DMS 273 (cell line): ENCODE data around the gene B4GALT2.
A peak's percentile ranks its signal among the peaks of the same experiment; 100 is the strongest.

Experiments used
- DNase-seq: peaks from one replicate; lab custom pipeline; 2025; ENCODE audit not compliant: unreplicated experiment; lab: John Stamatoyannopoulos, UW

B4GALT2 gene

DNA sequence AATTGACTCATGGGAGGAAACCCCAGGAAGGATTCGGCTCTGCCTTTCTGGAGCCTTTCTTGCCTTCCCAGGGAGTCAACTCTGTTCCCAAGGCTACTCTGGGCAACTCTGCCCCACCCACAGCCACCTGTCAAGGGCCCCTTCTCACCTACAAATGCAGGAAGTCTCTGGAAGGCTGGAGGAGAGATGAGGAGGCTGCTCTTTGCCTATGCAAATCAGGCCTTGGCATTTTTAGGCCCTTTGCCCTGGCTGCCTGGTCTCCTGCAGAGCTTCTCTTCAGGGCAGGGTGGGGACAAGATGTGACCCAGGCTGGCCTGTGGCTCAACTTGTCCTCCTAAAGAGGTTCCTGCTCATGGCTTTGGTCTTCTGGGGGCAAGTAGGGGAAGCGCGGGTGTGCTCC lies 46.8 kb downstream of the B4GALT2 start:
- DNase-seq = peak; percentile 52

DNA sequence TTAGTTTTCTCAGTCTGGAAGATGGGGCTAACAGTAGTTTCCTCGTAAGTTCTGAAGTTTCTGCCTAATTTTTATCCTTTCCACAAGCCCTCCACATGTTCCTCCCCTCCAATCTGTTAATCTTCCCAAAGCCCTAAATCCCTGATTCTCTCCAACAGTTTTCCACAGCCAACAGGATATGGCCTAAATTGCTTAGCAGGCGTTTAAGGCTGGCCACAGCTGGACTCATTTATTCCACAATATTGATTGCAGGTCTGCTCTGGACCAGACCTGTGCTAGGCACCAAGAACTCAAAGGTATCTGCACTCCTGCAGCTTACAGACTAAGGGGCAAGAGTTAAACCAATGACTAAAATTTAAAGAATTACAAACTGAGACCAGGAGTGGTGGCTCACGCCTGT lies 48.3 kb downstream of the B4GALT2 start:
- no peak for DNase-seq

DNA sequence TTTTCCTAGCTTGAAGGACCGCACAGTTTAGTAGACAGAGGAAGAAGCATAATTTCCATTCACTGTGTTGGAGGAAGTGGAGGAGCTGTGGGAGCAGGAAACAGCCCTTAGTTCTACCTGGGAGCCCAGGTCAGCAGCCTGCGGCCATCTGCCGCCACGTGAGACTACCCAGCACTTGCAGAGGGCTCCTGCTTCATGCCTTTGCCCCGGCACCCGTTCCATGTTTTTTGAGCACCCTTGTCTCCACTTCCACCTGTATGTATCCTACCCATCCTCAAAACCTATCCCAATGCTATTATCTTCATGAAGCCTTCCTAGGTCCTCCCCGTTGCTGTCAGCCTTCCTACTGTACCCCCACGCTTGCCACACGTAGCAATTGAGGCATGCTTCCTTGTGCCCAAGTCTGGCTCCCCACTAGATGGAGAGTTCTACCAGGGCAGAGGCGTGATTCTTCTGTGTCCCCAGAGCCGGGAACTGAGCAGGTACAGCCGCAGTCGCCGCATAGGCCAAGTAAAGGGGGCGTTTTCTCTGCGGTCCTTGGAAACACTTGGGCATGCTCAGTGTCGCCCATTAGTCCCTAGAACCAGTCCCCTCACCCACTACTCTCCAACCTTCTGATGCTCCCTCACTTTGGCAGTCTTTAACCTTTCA lies 50.4 kb downstream of the B4GALT2 start:
- no peak for DNase-seq

DNA sequence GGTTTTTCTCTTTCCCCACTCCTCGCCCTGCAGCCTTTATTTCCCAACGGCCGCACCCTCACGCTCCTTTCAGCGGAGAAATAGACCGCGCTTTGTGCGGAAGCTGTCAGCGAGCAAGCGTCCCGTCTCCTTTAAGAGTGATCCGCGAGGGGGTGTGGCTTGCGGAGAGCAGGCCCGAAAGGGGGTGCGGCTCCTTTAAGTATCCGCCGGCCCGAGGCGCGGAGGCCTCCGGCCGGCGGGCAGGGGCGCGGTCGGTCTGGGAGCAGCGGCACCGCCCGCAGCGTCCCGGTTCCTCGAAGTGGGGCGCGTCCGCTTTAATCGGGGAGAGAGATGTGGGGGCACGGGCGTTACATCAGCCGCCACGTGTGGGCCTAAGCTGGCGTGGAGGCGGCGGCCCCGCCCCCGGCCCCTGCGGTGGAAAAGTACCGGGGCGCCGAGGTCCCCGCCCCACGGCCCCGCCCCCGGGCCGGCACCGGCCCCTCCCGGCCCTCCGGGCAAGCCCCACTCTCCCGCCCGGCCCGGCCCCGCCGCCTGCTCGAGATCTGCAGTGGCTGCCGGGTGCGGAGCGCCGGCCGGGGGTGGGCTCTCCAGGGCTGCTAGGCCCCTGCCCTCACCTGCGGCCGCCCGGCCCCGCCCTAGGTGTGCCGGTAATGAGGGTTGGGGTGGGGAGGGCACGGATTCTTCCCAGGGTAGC lies 51.0 kb downstream of the B4GALT2 start:
- DNase-seq = peak; percentile 95

DNA sequence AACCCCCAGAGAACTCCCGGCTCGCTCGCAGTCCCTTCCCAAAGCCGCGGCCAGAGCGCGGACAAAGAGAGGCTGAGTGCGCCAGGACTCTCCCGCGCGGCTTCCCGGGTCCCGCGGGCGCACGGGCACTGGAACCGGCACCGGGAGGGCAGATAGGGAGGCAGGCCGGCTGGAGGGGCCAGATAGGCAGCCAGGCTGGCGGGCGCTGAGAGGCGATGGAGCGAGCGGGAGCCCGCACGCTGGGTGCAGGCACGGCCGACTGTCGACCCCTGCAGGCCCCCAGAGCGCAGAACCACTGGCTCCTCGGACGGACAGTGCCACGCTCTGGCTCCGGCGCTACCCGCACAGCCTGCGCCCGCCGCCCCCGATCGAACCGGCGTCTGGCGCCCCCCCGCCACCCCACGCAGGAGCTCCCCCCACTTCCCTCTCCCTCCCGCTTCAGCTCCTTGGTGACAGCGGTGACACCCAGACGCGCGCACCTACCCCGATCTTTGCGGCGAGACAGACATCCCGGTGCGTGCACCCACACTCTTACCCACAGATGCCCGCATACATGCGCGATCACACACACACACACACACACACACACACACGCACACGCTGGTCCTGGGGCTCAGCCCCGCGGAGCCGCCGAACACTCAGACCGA lies 51.7 kb downstream of the B4GALT2 start:
- DNase-seq = peak; percentile 76

DNA sequence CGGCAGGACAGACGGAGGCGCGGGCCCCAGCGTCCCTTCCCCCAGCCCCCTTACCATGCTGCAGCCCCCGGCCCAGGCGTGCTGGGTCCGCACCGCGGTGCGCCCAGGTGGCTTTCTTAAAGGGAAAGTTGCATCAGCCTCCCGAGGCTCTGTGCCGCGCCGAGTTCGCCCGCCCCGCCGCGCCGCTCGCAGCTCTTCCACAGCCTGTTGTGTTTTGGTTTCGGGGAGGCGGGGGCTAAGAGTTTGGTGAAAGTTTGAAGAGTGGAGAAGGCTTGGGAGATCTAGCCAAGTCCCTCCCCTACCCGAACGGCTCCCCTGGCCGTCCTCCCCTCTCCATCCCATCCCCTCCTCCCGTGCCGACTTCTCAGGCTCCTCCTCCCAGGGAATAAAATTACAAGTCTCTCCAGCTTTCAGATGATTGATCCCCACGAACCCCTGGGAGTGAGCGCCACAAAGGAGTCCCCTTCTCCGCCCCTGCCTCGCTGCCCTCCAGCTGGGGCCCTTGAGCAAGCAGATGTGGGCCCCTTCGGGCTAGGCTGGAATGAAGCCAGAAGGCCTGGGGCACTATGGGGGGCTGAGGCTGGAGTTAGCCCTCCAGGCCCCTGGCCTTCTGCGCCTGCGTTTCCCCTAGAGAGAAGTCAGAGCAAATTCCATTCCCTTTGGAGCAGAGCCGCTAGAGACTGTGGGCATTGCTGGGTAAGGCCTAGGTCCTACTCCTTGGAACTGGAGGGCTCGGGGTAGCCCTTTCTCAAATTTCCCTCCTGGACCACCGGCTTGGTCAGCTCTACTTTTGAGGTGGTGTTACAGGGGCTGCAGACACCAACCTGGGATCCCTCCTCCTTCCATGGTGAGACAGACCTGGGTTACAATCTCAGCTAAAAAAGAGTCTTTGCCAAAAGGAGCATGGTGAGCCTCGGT lies 52.5 kb downstream of the B4GALT2 start, which contains the start of gene SLC6A9:
TSS of gene SLC6A9 (minus strand) at position 211 of the 918 bp plus-strand sequence. CDS start 7,185 bp downstream, outside the sequence.
- DNase-seq = peak; percentile 76

DNA sequence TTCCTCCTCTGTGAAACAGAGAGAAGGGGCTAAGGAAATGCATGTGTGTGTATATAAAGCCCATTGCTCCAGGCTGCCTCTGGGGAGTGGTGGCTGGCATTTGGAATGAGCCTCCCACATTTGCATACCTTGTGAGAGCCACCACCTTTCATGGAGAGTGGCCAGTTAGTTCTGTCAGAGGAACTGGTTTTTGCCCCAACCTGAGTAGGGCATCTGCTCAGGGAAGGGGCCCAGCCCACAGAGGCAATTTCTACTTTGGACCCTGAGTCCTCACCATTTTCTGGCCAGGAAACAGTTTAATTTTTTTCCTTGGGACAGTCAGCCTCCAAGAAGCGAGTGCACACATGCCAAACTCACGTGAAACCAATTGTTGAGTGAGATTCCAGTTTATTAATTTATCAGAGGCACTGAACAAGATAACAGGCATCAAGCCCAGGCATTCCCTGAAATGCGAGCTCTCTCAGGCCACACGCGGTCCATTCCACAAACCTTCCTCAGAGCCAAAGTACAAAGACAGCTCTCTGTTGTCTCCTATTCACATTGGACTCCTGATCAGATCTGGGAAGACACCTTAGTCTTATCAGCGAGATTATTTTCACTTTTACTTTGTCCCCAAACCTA lies 53.3 kb downstream of the B4GALT2 start:
- peak; percentile 34 for DNase-seq

DNA sequence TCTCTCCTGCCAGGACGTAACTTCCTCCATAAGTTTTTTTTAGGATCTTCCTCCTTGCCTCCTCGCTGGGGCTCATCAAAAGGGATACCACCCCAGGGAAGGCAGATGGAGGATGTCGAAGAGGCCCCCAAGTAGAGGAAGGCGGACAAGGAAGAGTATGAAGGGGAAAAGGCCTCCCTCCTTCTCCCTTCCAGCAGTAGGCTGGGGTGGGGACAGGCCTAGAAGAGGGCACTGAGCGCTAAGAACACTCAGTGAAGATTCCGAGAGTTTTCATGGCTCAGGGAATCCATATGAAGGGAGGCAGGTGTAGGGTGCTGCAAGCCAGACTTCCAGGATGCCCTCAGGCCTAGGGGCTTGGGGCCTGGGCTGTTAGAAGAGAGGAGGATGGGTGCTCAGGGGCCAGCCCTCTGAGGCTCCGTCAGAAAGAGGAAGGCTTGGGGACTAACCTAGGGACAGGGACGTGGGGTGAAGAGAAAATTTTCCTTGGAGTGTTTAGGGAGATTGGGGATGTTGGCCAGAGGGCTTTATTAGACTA lies 54.1 kb downstream of the B4GALT2 start:
- no peak for DNase-seq

DNA sequence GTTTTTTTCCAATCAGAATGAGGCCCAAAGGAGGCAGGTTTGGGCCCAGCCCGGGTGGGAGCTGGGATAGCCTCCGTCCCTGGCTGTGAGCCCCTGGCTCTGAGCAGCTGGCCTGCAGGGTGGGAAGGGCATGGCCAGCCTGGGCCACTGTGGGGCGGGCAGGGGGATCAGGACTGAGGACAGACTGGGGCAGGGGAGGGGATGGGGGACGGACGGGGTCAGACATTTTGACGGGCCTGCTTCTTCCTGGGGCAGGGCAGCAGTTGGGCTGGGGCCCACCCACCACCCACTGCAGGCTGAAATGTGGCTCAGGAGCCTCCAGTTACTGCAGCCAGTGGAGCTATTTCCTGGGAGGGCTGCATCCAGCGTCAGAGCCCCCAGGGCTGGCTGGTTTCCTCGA lies 54.7 kb downstream of the B4GALT2 start:
- DNase-seq = no peak

DNA sequence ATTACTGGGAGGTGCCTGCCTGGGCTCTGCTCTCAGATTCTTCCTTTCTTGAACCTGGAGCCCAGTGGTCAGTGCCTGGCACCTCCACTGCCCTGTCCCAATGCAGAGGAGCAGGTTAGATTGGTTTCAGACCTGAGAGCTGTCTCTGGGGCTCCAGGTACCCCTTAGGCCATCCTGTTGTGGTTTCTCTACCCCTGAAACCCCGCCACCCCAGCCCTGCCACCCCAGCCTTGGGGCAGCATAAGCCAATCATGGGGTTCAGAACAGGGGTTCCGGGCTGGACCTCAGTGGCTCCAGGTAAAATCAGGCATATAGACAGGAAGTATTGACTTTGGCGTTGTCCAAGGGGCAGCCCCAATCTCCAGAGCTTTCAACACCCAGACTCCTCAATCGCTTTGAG lies 55.4 kb downstream of the B4GALT2 start:
- no peak for DNase-seq

DNA sequence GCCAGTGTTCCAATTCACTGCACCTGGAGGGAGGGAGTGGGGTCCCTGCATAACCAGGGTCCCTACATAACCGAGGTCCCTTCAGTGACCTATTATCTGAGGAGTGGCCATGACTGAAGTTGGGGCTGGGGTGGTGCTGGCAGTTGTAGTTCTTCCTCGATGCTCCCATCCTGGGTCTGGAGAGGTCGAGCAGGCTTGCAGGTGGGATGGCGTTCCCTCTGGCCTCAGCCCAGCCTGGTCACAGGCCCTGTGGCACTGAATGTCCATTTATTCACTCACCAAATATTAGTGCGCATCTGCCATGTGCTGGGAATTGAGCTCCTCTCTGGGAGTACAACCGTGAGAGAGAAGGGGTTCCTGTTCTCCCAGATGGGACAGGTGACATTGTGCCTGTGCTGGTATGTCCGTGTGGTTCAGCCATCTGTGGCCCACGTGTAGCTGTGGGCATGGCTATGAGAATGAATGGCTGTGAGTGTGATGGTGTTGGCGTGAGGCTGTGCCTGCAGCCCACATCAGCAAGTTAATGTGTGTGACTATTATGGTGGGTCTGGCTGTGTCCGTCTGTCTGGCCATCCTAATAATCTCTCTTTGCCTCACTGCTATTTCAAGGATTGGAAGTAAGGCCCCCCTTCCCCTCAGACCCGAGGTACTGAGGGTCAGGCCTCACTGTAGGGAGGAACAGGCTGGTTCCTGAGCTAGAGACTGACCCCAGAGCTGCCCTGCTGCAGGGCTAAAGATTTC lies 56.1 kb downstream of the B4GALT2 start:
- no peak for DNase-seq

DNA sequence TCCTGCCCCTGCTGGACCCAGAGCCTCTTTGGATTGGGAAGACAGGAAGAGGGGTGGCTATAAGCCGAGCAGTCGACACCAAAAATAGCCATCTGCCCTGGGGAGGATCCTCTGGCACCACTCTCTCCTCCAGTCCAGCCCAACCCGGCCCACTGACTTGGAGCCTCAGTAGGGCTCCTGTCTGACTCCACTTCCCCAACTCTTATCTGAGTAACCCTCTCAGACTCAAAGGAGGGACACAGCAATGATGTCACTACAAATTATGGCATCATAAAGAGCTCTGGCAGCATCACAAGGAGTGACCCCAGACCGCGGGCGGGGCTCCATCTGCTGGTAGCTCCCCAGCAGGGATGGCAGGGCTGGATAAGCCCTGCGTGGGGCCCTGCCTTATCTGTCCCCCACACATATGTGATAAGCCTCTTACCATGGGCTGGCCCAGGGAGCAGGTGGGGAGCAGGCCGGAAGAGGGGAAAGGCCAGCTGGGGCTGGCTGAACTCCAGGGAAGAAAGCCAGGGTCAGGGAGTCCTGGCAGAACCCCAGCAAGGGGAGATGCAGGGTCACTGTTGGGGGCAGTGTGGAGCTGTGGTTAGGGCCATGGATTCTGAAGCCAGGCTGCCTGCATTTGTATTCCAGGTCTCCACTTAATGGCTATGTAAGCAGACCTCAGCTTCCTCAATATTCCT lies 56.9 kb downstream of the B4GALT2 start:
- peak; percentile 80 for DNase-seq

DNA sequence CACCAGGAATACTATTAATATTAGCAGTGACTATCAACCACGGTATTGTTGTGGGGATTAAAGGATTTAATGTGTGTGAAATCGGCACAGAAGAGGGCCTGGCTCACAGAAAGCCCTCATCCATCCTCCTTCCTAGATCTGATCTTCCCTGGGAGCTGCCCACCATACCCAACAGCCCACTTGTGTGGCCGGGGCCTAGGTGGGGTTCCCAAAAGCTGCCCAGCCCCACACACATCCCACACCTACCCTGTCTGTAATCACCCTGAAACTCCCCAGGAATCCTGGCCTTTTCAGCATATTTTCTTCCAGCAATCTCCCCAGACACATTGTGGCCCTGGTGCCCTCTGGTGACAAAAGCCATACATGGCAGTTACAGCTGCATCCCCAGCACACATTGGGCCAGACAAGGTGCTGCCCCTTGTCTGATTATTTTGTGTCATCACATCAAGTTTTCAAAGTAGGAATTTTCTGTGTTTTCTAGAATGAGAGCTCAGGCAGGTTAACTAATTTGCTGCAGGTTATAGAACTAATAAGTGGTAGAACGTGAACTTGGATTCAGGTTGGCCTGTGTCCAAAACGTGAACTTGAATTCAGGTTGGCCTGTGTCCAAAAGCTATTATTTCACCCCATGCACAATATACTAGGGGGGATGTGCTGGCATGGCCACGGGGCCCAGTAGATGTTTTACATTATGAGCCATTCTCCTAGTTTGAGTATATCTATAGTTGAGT lies 57.6 kb downstream of the B4GALT2 start:
- DNase-seq = peak; percentile 91

DNA sequence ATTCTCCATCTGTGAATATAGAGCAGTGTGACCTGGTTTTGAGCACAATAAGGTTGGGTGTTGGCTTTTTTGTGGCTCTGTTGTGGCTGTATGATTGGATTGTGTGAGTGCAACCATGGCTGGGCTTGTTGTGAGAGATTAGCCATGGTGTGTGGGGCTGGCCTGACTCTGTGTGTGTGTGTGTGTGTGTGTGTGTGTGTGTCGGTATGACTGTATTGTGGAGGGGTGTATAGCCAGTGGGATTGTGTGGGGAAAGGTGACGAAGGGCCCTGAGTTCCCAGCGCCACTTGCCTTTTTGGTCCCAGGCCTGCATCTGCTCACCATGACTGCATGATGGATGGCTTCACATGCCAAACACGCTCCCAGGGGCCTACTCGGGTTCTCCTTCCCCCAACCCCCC lies 58.1 kb downstream of the B4GALT2 start:
- DNase-seq = peak; percentile 47

DNA sequence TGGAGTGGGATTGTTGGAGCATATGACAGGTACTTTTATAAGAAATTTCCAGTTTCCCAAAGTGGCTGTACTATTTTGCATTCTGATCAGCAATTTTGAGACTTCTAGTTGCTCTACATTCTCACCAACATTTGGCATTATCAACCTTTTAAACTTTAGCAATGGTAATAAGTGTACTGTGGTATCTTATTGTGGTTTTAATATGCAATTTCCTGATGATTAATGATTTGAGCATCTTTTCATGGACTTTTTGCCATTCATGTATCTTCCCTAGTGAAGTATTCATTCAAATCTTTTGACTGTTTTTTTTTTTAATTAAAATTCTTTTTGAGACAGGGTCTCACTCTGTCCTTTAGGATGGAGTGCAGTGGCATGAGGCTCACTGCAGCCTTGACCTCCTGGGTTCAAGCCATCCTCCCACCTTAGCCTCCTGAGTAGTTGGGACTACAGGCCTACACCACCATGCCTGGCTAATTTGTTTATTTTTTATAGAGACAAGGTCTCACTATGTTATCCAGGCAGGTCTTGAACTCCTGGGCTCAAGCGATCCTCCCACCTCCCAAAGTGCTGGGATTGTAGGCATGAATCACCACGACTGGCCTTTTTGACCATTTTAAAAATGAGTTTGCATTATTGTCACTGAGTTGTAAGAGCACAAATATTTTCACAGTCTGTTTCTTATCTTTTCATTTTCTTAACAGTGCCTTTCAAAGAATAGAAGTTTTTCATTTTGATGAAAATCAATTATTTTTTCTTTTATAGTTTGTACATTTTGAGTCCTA lies 60.1 kb downstream of the B4GALT2 start:
- no peak for DNase-seq

DNA sequence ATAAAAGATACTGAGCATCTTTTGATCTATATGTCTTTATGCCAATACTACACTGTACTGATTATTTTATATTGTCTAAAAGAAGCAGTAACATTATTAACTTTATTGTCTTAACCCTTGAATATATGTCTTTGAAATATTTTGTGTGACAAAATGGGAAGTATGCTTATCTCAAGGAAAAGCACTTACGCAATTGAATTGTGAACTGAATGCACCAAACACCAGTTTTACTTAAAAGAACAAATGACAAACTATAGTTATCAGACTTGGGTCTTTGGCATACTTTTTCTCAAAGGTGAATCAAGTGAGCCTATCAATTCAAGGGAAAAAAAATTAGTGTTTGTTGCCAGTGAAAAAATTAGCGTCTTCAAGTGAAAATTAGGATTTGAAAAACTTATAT lies 61.4 kb downstream of the B4GALT2 start:
- no peak for DNase-seq
